NCI-H1436 treated with DMSO at 0.1 percent for 48 hours (cell line): ENCODE data around the gene GPS2.
A peak's percentile ranks its signal among the peaks of the same experiment; 100 is the strongest.

Experiments
- DNase-seq: peaks from one replicate; lab custom pipeline; 2025; lab: John Stamatoyannopoulos, UW

GPS2 gene

GRCh38 chr17:7317161-7317803 is 2.1 kb upstream of the GPS2 start:
- no peak for DNase-seq

- DNase-seq, result no peak
These were observed 543 bp upstream of the GPS2 start for GRCh38 chr17:7315570-7316235.

GRCh38 chr17:7313890-7314718 is 1.1 kb downstream of the GPS2 start:
- DNase-seq, result no peak

- DNase-seq, result no peak
These were observed 1.9 kb downstream of the GPS2 start for GRCh38 chr17:7313088-7313889.

GRCh38 chr17:7312432-7313087 is 2.6 kb downstream of the GPS2 start:
- no peak for DNase-seq

GRCh38 chr17:7311110-7311705 is 4.0 kb downstream of the GPS2 start:
- no peak for DNase-seq

GRCh38 chr17:7309628-7310027 is 5.5 kb downstream of the GPS2 start:
- DNase-seq, result no peak

- peak; percentile 28 for DNase-seq
These were observed 6.3 kb downstream of the GPS2 start for GRCh38 chr17:7308625-7309433.

GRCh38 chr17:7307686-7308624 is 7.2 kb downstream of the GPS2 start:
- no peak for DNase-seq

- DNase-seq, result peak; percentile 99
These were observed 8.1 kb downstream of the GPS2 start, which contains the start of gene EIF5A for GRCh38 chr17:7306911-7307685. Gene EIF5A, plus strand, starts transcription at chr17:7307628. Its CDS starts 2,008 bp downstream, at chr17:7309636.

- DNase-seq, result no peak
These were observed 11.0 kb downstream of the GPS2 start for GRCh38 chr17:7304179-7304578.

- DNase-seq, result no peak
These were observed 18.8 kb downstream of the GPS2 start for GRCh38 chr17:7296189-7296861.

- DNase-seq, result no peak
These were observed 19.7 kb downstream of the GPS2 start for GRCh38 chr17:7295230-7296180.

- no peak for DNase-seq
These were observed 20.5 kb downstream of the GPS2 start, which contains the start of gene YBX2 for GRCh38 chr17:7294614-7295153. Gene YBX2, minus strand, starts transcription at chr17:7294639. Its CDS starts 139 bp downstream, at chr17:7294500.

- DNase-seq, result no peak
These were observed 21.1 kb downstream of the GPS2 start for GRCh38 chr17:7293816-7294613.
